HG03066 (cell line): ENCODE results near the gene SLC8A1.

Experiments
- ATAC-seq: cut with Tn5 transposase; IDR thresholded peaks from one replicate; pipeline ENCODE4 v1.9.1; 2021; ENCODE audit warnings: low read depth; ENCODE audit not compliant: unreplicated experiment

Gene SLC8A1

GRCh38 chr2:40395169-40396073, 56.5 kb downstream of the SLC8A1 start:
- ATAC-seq, result no peak

- no peak for ATAC-seq
These were observed 57.3 kb downstream of the SLC8A1 start for GRCh38 chr2:40394597-40394996.

GRCh38 chr2:40394031-40394430, 57.9 kb downstream of the SLC8A1 start:
- no peak for ATAC-seq

GRCh38 chr2:40388161-40388560, 63.7 kb downstream of the SLC8A1 start:
- no peak for ATAC-seq

- no peak for ATAC-seq
These were observed 65.7 kb downstream of the SLC8A1 start for GRCh38 chr2:40386177-40386576.

DNA sequence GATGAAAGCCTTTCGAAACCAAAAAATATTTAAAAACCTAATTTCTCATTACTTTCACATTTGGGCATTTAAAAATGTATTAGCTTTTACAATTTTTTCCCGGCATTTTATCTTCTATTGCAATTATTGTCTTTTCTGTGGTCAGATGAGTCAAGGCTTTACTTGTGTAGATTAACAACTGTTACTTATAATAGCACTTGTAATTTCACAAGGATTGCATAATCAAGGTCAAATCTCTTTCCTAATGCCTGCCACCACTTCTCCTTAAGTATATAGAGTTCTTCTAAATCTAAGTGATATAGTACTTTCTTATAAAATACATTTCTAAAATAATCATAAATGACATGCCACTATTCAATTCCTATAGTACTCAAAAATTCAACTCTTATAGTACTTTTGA, 67.2 kb downstream of the SLC8A1 start:
- no peak for ATAC-seq

DNA sequence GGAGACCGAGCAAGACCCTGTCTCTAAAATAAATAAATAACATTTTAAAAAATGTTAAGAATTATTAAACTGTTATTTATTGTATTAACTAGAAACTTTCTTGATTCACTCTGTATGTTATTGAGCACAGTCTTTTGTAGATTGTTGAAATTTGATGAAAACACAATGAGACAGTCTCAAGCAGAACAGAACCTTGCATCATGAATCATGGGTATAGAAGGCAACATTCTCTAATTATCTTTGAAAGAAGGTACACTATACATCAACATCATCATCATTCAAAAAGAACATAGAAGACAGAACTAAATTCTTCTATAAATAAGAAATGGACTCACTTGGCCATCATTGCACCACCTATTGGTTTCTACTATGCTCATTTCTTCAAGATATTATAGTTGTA, 67.7 kb downstream of the SLC8A1 start:
- ATAC-seq, result no peak

DNA sequence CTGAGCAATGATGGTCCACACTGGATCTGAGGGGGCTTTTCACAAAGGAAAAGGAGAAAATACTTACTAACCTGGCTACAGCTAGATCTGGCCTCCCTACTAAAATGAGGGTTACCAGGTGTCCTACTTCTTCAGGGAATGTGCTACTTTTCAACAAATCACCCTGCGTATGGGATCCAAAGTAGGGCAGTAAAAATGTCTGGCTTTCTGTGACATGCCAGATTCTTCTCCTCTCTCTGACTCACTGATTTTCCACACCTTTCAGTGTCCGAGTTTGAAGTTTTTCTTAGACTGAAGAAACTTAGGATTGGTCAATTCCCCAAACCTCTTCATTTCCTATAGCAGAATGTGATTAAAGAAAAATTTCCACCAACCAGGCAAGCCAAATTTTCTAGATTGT, 71.2 kb downstream of the SLC8A1 start:
- ATAC-seq, result no peak

- ATAC-seq, result no peak
These were observed 71.8 kb downstream of the SLC8A1 start for GRCh38 chr2:40380041-40380440.

DNA sequence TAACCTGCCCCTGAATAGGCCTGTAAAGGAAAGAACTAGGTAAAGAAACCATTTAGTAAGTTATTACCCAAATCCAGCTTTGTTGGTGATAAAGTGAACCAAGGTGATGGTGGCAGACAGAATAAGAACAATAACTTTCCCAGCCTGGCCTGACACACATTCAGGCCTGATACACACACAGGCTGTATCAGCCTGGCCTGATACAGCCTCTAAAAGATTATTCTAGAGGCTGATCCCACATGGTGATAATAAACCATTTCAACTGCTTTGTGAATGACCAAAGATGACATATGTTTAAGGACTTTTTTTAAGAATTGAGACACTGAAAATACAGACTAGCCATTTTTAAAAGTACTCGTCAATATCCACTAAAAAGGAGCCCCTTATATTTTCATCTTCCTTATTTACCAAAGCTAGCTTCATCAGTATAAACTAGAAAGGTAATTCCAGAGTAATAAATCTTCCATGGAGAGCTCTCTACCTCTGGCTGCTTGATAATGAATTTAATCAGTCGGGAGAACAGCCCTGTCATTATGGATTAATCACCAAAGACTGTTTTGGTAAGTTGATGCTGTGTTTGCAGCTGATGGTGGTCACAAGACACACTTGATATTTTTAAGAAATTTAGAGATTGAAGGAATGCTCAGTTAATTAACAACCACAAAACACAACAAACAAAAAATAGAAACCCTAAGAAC, 77.2 kb downstream of the SLC8A1 start:
- no peak for ATAC-seq

GRCh38 chr2:40373111-40373510, 78.8 kb downstream of the SLC8A1 start:
- no peak for ATAC-seq

- ATAC-seq, result no peak
These were observed 79.5 kb downstream of the SLC8A1 start for GRCh38 chr2:40372283-40372985.

- no peak for ATAC-seq
These were observed 80.2 kb downstream of the SLC8A1 start for GRCh38 chr2:40371525-40372282.

DNA sequence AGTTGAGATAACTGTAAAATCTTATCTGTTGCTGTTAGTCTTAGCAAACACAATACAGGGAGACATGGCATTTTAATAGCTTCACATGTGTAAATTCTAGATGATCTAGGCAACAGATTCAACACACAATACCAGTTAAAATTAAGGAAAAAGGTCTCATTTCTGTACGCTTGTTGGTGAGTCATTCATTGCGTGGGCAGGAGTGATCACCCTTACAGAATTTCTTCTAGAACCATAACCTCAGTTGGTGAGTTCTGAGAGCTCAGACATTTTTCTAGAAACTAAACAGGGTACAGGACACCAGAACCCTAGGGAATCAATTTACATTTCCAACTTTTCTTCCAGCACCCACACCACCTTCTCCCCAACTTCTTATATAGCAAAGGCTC, 81.9 kb downstream of the SLC8A1 start:
- ATAC-seq, result no peak

GRCh38 chr2:40369267-40370006, 82.5 kb downstream of the SLC8A1 start:
- ATAC-seq, result no peak

DNA sequence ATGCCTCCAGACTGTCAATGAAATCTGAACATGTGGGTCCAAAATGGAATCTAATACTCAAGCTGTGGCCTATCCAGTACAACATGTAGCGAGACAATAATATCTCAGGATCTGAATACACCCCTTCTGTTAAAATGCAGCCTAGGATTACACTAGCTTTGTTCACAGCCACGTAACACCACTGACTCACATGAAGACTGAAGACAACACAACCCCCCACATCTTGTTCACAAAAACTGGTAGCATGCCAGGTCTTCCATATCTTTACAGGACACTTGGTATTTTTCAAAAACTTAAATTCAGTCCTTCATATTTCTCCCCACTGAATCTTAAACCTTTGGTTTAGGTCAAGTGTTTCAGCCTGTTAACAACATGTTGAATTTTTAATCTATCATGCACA, 84.2 kb downstream of the SLC8A1 start:
- no peak for ATAC-seq

- no peak for ATAC-seq
These were observed 84.9 kb downstream of the SLC8A1 start for GRCh38 chr2:40367032-40367431.

DNA sequence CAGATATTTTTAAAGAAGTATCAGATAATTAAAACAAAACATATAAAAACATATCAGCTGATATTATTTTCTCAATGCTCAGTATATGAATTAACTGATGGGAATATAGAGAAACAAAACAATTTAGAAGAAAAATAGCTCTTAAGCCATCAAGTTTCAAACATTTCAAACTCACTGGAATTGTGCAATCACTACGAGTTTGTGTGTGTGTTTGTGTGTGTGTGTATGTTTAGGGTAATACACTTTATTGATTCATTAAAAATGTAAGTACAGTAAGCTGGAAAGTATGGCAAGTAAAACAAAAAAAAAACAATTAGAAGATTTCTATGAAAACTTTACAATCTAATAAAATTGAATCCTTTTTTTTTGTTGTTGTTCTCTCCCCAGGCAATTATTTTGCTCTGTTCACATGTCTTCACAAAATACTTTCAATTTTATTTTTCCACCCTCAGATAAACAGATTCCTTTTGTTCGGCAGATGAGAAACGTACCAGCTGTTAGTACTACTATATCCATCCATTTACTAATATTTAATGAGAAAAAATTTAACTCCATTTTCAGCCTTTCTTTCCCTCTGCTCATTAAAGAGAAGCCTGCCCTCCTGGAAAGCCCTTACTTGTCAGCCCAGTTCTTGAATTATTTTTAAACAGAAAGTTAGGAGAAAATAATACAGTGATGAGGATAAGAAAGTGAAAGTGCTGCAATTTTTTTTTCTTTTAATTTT, 87.6 kb downstream of the SLC8A1 start:
- no peak for ATAC-seq

DNA sequence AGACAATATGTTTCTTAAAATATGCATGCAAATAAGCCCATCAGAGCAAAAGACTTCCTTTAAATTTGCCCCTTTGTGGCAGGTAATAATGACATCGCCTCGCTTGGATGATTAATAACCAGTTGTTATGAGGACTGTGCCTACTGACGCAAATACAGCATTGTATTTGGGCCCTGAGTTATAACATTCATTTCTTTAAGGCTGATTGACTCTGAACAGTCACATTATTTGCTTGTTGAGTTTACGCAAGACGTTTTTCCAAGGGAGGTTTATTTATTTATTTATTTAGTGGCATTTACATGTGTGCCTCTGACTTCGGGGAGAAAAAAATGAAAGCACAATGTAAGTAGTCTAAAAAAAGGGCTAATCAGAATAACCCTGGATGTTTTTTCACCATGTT, 88.3 kb downstream of the SLC8A1 start:
- ATAC-seq, result no peak
